ENCODE measurements around the gene C11orf98.

DNA sequence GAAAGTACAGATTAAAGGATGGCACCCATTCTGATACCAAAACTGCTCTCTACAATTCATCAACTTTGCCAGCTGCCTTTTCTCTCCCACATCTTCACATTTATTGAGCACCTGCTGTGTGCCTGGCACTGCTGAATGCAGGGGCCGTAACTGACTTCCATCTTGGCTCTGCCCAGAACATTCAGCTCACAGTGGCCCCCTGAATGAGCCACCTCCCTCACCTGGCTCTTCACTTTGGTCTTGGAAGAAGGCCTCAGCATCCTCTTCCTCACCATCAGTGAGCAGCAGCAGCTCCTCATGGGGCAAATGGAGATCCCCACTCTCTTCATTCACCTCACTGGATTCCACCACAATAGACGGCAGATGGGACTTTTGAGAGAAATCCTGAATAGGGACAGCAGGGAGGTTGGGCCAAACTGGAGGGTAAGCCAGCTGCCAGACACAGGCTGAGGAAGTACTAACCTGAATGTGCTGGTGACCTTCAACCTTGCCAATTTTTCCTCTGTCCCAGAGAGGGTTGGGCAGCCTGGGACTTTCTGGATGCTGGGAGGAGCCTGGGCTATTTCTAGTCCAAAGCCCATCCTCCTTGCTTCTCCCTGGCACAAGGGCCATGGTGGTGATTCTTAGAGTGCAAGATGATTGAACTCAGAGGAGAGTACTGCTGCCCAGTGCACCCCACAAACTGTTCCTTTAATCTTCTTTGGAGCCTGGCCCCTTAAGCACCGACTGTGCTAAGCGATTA, 4.6 kb upstream of the C11orf98 start:
- TF ChIP-seq TARDBP (IDR thresholded peaks at IDR 0.05) (no peak), ELF4 (IDR thresholded peaks at IDR 0.05) (no peak), FOXA1 (IDR thresholded peaks at IDR 0.05) (no peak), BHLHE40 (IDR thresholded peaks at IDR 0.05; ENCODE audit: borderline replicate concordance) (no peak), FOXK2 (IDR thresholded peaks at IDR 0.05) (no peak), LEF1 (IDR thresholded peaks at IDR 0.05; ENCODE audit: borderline replicate concordance) (no peak), SUZ12 (IDR thresholded peaks at IDR 0.05) (no peak), CTBP1 (IDR thresholded peaks at IDR 0.05; ENCODE audit: borderline replicate concordance) (no peak), SP1 (IDR thresholded peaks at IDR 0.05) (no peak), FOXM1 (IDR thresholded peaks at IDR 0.05; ENCODE audit: borderline replicate concordance) (no peak), L3MBTL2 (conservative IDR thresholded peaks at IDR 0.05) (no peak), ZNF384 (IDR thresholded peaks at IDR 0.05) (no peak)
- TF ChIP-seq, protein P1, sequence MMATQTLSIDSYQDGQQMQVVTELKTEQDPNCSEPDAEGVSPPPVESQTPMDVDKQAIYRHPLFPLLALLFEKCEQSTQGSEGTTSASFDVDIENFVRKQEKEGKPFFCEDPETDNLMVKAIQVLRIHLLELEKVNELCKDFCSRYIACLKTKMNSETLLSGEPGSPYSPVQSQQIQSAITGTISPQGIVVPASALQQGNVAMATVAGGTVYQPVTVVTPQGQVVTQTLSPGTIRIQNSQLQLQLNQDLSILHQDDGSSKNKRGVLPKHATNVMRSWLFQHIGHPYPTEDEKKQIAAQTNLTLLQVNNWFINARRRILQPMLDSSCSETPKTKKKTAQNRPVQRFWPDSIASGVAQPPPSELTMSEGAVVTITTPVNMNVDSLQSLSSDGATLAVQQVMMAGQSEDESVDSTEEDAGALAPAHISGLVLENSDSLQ (IDR thresholded peaks at IDR 0.05), result no peak
